Uterus (tissue), 4 donors: ENCODE measurements around the gene ZDHHC9. TPM values are rescaled to one million over a fixed set of nuclear protein-coding genes. Genes with fewer than 3 reads are reported as not detected.

Source experiments
- DNase-seq, 2 donors: peaks; one replicate each; pipeline ENCODE4 v3.0.0-alpha.2; 2019 to 2020
- H3K27ac ChIP-seq, 2 donors: fragments of 200-600 bp; sonication (generic); 1 replicate in 1 of 2; 2 replicates in 1 of 2; pipeline ENCODE4 v1.5.1; 2016 to 2018
- H3K27me3 ChIP-seq, 2 donors: fragments of 200-600 bp; sonication (generic); one replicate each; pipeline ENCODE4 v1.5.1; 2018 to 2019; ENCODE audit warnings: control low read depth in 1 of 2
- H3K36me3 ChIP-seq, 2 donors: fragments of 200-600 bp; sonication (generic); one replicate each; pipeline ENCODE4 v1.5.1; 2019; ENCODE audit warnings: control low read depth in 1 of 2
- H3K4me1 ChIP-seq, 2 donors: fragments of 200-600 bp; sonication (generic); one replicate each; pipeline ENCODE4 v1.5.1; 2018 to 2019; ENCODE audit warnings: control low read depth in 1 of 2
- H3K4me3 ChIP-seq, 2 donors: fragments of 200-600 bp; sonication (generic); 1 replicate in 1 of 2; 2 replicates in 1 of 2; pipeline ENCODE4 v1.5.1; 2018 to 2019; ENCODE audit warnings: mild to moderate bottlenecking in 1 of 2
- H3K9me3 ChIP-seq, 2 donors: fragments of 200-600 bp; sonication (generic); one replicate each; pipeline ENCODE4 v1.5.1; 2019; ENCODE audit warnings: control low read depth in 1 of 2
- CTCF ChIP-seq, 4 experiments: fragments of 200-600 bp in 2 of 4; fragments of 450-650 bp in 2 of 4; sonication (generic) in 2 of 4; IDR thresholded peaks; one replicate each; pipeline ENCODE4 v1.5.1; 2016 to 2019; ENCODE audit warnings: antibody characterized with exemption in 4 of 4, mild to moderate bottlenecking in 2 of 4, moderate library complexity in 1 of 4
- POLR2A ChIP-seq, 2 donors: fragments of 450-650 bp; IDR thresholded peaks; one replicate each; pipeline ENCODE4 v1.6.1; 2016; ENCODE audit warnings: antibody characterized with exemption in 2 of 2, mild to moderate bottlenecking in 1 of 2, moderate library complexity in 1 of 2
- intact Hi-C: fragments of 100-400 bp; cut with DNase I; formaldehyde crosslinking; loops from one replicate; pipeline ENCODE4 v1.15.1; 2023; ENCODE audit warnings: low total_unique reads
- total RNA-seq, 4 donors: library from RNA; depleted of rRNA in 3 of 4; stranded (reverse); fragments of >200 nt in 3 of 4; gene quantifications; one replicate each; pipeline versions ENCODE4 v1.1.0 to v1.2.4, GENCODE V29; 2014 to 2023
- donor health status: DM: yes; HTN: yes; CAD: no.

ZDHHC9 gene
- total RNA-seq, 4 donors from 2014 or later, result 9.1 to 18.1 (median 14.7) TPM

- Histone ChIP-seq H3K36me3 (no peaks in the 10 kb centered on the region), H3K4me3 (no peak overlapping the region), H3K9me3 (no peaks in the 10 kb centered on the region), H3K4me1 (no peaks in the 10 kb centered on the region), H3K27me3 (no peaks in the 10 kb centered on the region), H3K27ac (no peak overlapping the region)
- intact Hi-C loops, result no loop called here
- no peak for TF ChIP-seq CTCF (IDR thresholded peaks at IDR 0.05)
- no peak for TF ChIP-seq POLR2A (IDR thresholded peaks at IDR 0.05)
- DNase-seq, result no peak
These were observed 6.9 kb downstream of the ZDHHC9 start for GRCh38 chrX:129836827-129837226.

GRCh38 chrX:129833153-129833990 lies 10.3 kb downstream of the ZDHHC9 start:
- intact Hi-C loops, result no loop called here
- TF ChIP-seq POLR2A (IDR thresholded peaks at IDR 0.05) (no peak), CTCF (IDR thresholded peaks at IDR 0.05) (no peak)
- no peaks in the 10 kb centered on the region for H3K9me3 ChIP-seq

GRCh38 chrX:129831091-129831885 lies 12.4 kb downstream of the ZDHHC9 start:
- Histone ChIP-seq H3K9me3 (no peaks in the 10 kb centered on the region), H3K27ac (no peak overlapping the region), H3K4me1 (no peaks in the 10 kb centered on the region), H3K36me3 (no peaks in the 10 kb centered on the region), H3K4me3 (no peak overlapping the region), H3K27me3 (no peaks in the 10 kb centered on the region)
- intact Hi-C loops, result no loop called here
- TF ChIP-seq CTCF (IDR thresholded peaks at IDR 0.05) (no peak), POLR2A (IDR thresholded peaks at IDR 0.05) (no peak)
- DNase-seq, result no peak

More at GRCh38 chrX:129833153-129833990, 10.3 kb downstream of the ZDHHC9 start:
- H3K4me1 ChIP-seq, result no peaks in the 10 kb centered on the region
- DNase-seq, result no peak
- no peak overlapping the region for H3K27ac ChIP-seq
- no peaks in the 10 kb centered on the region for H3K36me3 ChIP-seq
- H3K27me3 ChIP-seq, result no peaks in the 10 kb centered on the region
- H3K4me3 ChIP-seq, result no peak overlapping the region

- intact Hi-C loops, result no loop called here
- no peak for TF ChIP-seq CTCF (IDR thresholded peaks at IDR 0.05)
- TF ChIP-seq POLR2A (IDR thresholded peaks at IDR 0.05), result no peak
- no peak for DNase-seq
- Histone ChIP-seq H3K4me1 (no peaks in the 10 kb centered on the region), H3K27ac (no peak overlapping the region), H3K27me3 (no peaks in the 10 kb centered on the region), H3K9me3 (no peaks in the 10 kb centered on the region), H3K4me3 (no peak overlapping the region), H3K36me3 (no peaks in the 10 kb centered on the region)
These were observed 13.2 kb downstream of the ZDHHC9 start for GRCh38 chrX:129830494-129830893.
